Loucy (cell line): Measurements from ENCODE around the gene CAP2.

ENCODE experiments used
- EZH2phosphoT487 ChIP-seq: fragments of 200-600 bp; IDR thresholded peaks from 2 replicates; pipeline ENCODE4 v1.6.1; 2018; ENCODE audit warnings: antibody characterized with exemption, mild to moderate bottlenecking, moderate library complexity, borderline replicate concordance
- TF ChIP-seq, protein P1 (sequence below): fragments of 200-600 bp; sonication (generic); conservative IDR thresholded peaks from 2 replicates; pipeline ENCODE4 v1.5.1; 2014; ENCODE audit warnings: mild to moderate bottlenecking, antibody characterized with exemption, low read length

DNA sequence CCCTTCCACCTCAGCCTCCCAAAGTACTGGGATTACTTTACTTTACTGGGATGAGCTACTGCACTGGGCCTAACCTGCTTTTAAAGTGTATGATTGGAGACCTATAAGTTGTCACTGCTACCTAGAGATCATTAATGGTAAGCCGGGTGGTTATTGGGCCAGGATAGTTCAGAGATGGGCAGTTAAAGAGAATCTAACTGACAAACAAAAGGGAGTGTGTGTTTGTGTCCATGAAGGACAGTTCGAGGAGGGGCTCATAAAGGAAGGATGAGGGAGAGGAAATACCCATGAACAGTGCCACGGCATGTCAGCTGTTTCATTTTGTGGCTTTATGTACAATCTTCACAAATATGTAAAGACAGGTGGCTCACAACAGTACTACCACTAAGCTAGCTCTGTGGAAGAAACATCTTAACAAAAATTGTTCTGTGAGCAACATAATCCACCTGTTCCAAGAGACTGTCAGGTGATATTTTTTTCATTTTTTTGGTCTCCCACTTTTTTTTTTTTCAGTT is 137.0 kb downstream of the CAP2 start:
- TF ChIP-seq, protein P1, sequence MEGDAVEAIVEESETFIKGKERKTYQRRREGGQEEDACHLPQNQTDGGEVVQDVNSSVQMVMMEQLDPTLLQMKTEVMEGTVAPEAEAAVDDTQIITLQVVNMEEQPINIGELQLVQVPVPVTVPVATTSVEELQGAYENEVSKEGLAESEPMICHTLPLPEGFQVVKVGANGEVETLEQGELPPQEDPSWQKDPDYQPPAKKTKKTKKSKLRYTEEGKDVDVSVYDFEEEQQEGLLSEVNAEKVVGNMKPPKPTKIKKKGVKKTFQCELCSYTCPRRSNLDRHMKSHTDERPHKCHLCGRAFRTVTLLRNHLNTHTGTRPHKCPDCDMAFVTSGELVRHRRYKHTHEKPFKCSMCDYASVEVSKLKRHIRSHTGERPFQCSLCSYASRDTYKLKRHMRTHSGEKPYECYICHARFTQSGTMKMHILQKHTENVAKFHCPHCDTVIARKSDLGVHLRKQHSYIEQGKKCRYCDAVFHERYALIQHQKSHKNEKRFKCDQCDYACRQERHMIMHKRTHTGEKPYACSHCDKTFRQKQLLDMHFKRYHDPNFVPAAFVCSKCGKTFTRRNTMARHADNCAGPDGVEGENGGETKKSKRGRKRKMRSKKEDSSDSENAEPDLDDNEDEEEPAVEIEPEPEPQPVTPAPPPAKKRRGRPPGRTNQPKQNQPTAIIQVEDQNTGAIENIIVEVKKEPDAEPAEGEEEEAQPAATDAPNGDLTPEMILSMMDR, result no peak
- no peak for TF ChIP-seq EZH2phosphoT487
